ENCODE measurements around the gene PHKA2. TPM values are rescaled to one million over a fixed set of nuclear protein-coding genes. Genes with fewer than 3 reads are reported as not detected.

The PHKA2 gene
- total and polyA plus RNA-seq, 2 donors (not counting 1 experiment from before 2014, with no cell fraction given) = 7.9 to 8.3 TPM

DNA sequence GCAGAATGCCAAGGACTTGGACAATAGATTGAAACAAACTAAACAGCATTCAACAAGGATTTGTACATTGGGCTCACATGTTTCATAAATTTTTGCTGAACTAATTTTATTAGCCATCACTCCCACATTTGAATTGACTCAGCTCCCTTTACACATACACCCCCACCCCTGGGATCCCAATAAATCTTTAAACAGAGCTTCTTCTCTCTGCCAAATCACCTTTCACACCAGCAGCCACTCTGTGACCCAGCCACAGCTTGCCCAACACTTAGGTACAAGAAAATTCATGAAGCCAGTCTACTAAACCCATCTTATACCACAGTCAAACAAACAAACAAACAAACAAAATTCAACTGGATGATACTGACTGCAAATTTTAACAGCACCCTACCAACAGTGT, 21.6 kb downstream of the PHKA2 start:
- no peaks in the 10 kb centered on the region for H3K9me3 ChIP-seq (ENCODE audit: control insufficient read depth, insufficient read depth, low read depth, low read length)
- no peak overlapping the region for H2AFZ ChIP-seq (ENCODE audit: low read length)
- no peaks in the 10 kb centered on the region for H4K20me1 ChIP-seq (ENCODE audit: control insufficient read depth, extremely low read depth, insufficient read depth, low read length)
- no peaks in the 10 kb centered on the region for H3K79me2 ChIP-seq (ENCODE audit: control insufficient read depth, insufficient read depth, low read length)
- H3K9ac ChIP-seq (ENCODE audit: insufficient read depth, low read length) = no peak overlapping the region
- no peak for TF ChIP-seq EZH2 (IDR thresholded peaks at IDR 0.05; ENCODE audit: low read length, missing control alignments)
- TF ChIP-seq, protein P1, sequence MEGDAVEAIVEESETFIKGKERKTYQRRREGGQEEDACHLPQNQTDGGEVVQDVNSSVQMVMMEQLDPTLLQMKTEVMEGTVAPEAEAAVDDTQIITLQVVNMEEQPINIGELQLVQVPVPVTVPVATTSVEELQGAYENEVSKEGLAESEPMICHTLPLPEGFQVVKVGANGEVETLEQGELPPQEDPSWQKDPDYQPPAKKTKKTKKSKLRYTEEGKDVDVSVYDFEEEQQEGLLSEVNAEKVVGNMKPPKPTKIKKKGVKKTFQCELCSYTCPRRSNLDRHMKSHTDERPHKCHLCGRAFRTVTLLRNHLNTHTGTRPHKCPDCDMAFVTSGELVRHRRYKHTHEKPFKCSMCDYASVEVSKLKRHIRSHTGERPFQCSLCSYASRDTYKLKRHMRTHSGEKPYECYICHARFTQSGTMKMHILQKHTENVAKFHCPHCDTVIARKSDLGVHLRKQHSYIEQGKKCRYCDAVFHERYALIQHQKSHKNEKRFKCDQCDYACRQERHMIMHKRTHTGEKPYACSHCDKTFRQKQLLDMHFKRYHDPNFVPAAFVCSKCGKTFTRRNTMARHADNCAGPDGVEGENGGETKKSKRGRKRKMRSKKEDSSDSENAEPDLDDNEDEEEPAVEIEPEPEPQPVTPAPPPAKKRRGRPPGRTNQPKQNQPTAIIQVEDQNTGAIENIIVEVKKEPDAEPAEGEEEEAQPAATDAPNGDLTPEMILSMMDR (conservative IDR thresholded peaks at IDR 0.05 in 1 of 2, IDR thresholded peaks at IDR 0.05 in 1 of 2; ENCODE audit: low read depth in 1 of 2, low read length in 2 of 2) = no peak
- H3K27me3 ChIP-seq (ENCODE audit: control insufficient read depth, insufficient read depth, low read length) = no peaks in the 10 kb centered on the region
- no peaks in the 10 kb centered on the region for H3K4me1 ChIP-seq (ENCODE audit: control insufficient read depth, extremely low read depth, insufficient read depth, low read length)
- no peak overlapping the region for H3K27ac ChIP-seq (ENCODE audit: insufficient read depth, low read length)
- H3K4me2 ChIP-seq (ENCODE audit: extremely low read depth, insufficient read depth, low read length) = no peak overlapping the region
- no peaks in the 10 kb centered on the region for H3K36me3 ChIP-seq (ENCODE audit: control insufficient read depth, insufficient read depth, low read length)
- H3K4me3 ChIP-seq (replicated peaks in 1 of 4; ENCODE audit: control extremely low read depth in 1 of 4, insufficient read depth in 1 of 4, low read depth in 3 of 4, low read length in 4 of 4) = no peak overlapping the region
- no peak for DNase-seq (ENCODE audit: low read depth in 2 of 2)

DNA sequence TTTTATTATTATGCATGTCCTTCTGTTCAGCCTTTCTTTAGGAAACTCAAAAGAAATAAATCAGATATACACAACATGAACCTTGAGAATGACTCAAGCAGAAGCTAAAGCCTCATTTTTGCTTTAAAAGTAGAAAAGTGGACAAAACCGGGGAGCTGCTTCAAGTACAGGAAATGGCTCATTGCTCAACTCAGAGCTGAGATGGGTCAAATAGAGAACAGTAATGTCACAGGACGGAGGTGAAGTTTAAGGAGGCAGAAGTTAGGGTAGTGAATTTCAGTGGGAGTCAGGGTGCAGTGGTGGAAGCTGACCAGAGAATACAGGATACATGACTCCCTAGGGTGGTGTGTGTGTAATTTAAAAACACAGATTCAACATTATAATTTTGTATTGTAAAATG, 22.2 kb downstream of the PHKA2 start:
- H3K27me3 ChIP-seq (ENCODE audit: control insufficient read depth, insufficient read depth, low read length) = no peaks in the 10 kb centered on the region
- no peak overlapping the region for H3K27ac ChIP-seq (ENCODE audit: insufficient read depth, low read length)
- no peaks in the 10 kb centered on the region for H3K9me3 ChIP-seq (ENCODE audit: control insufficient read depth, insufficient read depth, low read depth, low read length)
- H3K4me3 ChIP-seq (replicated peaks in 1 of 4; ENCODE audit: control extremely low read depth in 1 of 4, insufficient read depth in 1 of 4, low read depth in 3 of 4, low read length in 4 of 4) = no peak overlapping the region
- H3K36me3 ChIP-seq (ENCODE audit: control insufficient read depth, insufficient read depth, low read length) = no peaks in the 10 kb centered on the region
- no peaks in the 10 kb centered on the region for H3K4me1 ChIP-seq (ENCODE audit: control insufficient read depth, extremely low read depth, insufficient read depth, low read length)
- no peak overlapping the region for H3K9ac ChIP-seq (ENCODE audit: insufficient read depth, low read length)
- DNase-seq (ENCODE audit: low read depth in 2 of 2) = peak; percentile 34 to 35
- H2AFZ ChIP-seq (ENCODE audit: low read length) = no peak overlapping the region
- TF ChIP-seq EZH2 (IDR thresholded peaks at IDR 0.05; ENCODE audit: low read length, missing control alignments) = no peak
- TF ChIP-seq, protein P1 (conservative IDR thresholded peaks at IDR 0.05 in 1 of 2, IDR thresholded peaks at IDR 0.05 in 1 of 2; ENCODE audit: low read depth in 1 of 2, low read length in 2 of 2) = no peak
- no peak overlapping the region for H3K4me2 ChIP-seq (ENCODE audit: extremely low read depth, insufficient read depth, low read length)
- no peaks in the 10 kb centered on the region for H4K20me1 ChIP-seq (ENCODE audit: control insufficient read depth, extremely low read depth, insufficient read depth, low read length)
- no peaks in the 10 kb centered on the region for H3K79me2 ChIP-seq (ENCODE audit: control insufficient read depth, insufficient read depth, low read length)

DNA sequence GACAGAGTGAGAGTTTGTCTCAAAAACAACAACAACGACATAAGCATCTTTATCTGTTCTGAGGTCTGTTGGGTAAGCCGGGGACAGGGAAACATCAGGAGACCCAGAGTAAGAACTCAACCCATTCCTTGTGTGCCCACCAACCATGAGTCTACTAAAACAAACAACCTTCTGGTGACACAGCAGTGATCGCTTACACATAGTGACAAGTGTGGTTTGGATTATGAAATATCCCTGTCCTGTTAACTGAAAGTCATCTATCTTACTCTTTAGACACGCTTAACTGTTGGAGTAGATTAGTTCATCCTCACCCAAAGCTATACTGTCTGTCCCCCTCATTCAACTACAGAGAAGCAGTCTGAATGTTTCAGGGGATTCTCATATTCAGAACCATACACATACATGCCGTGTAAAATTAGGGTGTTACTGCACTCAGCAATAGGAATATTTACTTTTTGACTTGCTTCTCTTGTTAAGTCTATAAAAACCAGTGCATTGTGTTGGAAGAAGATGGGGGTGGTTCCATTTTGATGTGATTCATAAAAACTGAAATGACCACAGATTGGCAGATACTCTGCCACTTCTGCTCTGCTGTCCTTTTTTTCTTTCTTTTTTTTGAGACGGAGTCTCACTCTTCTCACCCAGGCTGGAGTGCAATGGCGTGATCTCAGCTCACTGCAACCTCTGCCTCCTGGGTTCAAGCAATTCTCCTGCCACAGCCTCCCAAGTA, 27.4 kb downstream of the PHKA2 start:
- TF ChIP-seq, protein P1 (conservative IDR thresholded peaks at IDR 0.05 in 1 of 2, IDR thresholded peaks at IDR 0.05 in 1 of 2; ENCODE audit: low read depth in 1 of 2, low read length in 2 of 2) = no peak
- TF ChIP-seq EZH2 (IDR thresholded peaks at IDR 0.05; ENCODE audit: low read length, missing control alignments) = no peak
- H2AFZ ChIP-seq (ENCODE audit: low read length) = no peak overlapping the region
- H3K36me3 ChIP-seq (ENCODE audit: control insufficient read depth, insufficient read depth, low read length) = no peaks in the 10 kb centered on the region
- H3K4me1 ChIP-seq (ENCODE audit: control insufficient read depth, extremely low read depth, insufficient read depth, low read length) = no peaks in the 10 kb centered on the region
- no peaks in the 10 kb centered on the region for H3K27me3 ChIP-seq (ENCODE audit: control insufficient read depth, insufficient read depth, low read length)
- no peak overlapping the region for H3K4me3 ChIP-seq (replicated peaks in 1 of 4; ENCODE audit: control extremely low read depth in 1 of 4, insufficient read depth in 1 of 4, low read depth in 3 of 4, low read length in 4 of 4)
- no peaks in the 10 kb centered on the region for H3K9me3 ChIP-seq (ENCODE audit: control insufficient read depth, insufficient read depth, low read depth, low read length)
- H3K9ac ChIP-seq (ENCODE audit: insufficient read depth, low read length) = no peak overlapping the region
- H4K20me1 ChIP-seq (ENCODE audit: control insufficient read depth, extremely low read depth, insufficient read depth, low read length) = no peaks in the 10 kb centered on the region
- no peak for DNase-seq (ENCODE audit: low read depth in 2 of 2)
- H3K79me2 ChIP-seq (ENCODE audit: control insufficient read depth, insufficient read depth, low read length) = no peaks in the 10 kb centered on the region
- H3K27ac ChIP-seq (ENCODE audit: insufficient read depth, low read length) = no peak overlapping the region
- no peak overlapping the region for H3K4me2 ChIP-seq (ENCODE audit: extremely low read depth, insufficient read depth, low read length)

Data from fibroblast of lung (primary cell).